Measurements from ENCODE around the gene ATP4B. TPM values are rescaled to one million over a fixed set of nuclear protein-coding genes. Genes with fewer than 3 reads are reported as not detected.

The ATP4B gene
- total RNA-seq = not detected in 2 replicates

- no peak for TF ChIP-seq CTCF (conservative IDR thresholded peaks at IDR 0.05; ENCODE audit: low read depth, low read length)
- DNase-seq (ENCODE audit: low read depth) = no peak
- H3K4me3 ChIP-seq (ENCODE audit: low read depth, low read length) = no peak within 1 kb of the TSS
These were observed at the start of gene ATP4B for GRCh38 chr13:113657851-113658741. TSS of gene ATP4B (minus strand) at chr13:113658198. CDS start at chr13:113658144, 54 bp downstream.

- TF ChIP-seq CTCF (conservative IDR thresholded peaks at IDR 0.05; ENCODE audit: low read depth, low read length) = no peak
- DNase-seq (ENCODE audit: low read depth) = no peak
- no peak overlapping the region for H3K4me3 ChIP-seq (ENCODE audit: low read depth, low read length)
These were observed 14.1 kb upstream of the ATP4B start for GRCh38 chr13:113672002-113672651.

- H3K4me3 ChIP-seq (ENCODE audit: low read depth, low read length) = no peak overlapping the region
- TF ChIP-seq CTCF (conservative IDR thresholded peaks at IDR 0.05; ENCODE audit: low read depth, low read length) = no peak
- DNase-seq (ENCODE audit: low read depth) = no peak
These were observed 13.3 kb upstream of the ATP4B start for GRCh38 chr13:113671066-113672001.

GRCh38 chr13:113670541-113670940 lies 12.5 kb upstream of the ATP4B start:
- no peak for DNase-seq (ENCODE audit: low read depth)
- no peak overlapping the region for H3K4me3 ChIP-seq (ENCODE audit: low read depth, low read length)
- TF ChIP-seq CTCF (conservative IDR thresholded peaks at IDR 0.05; ENCODE audit: low read depth, low read length) = no peak

GRCh38 chr13:113669755-113670341 lies 11.8 kb upstream of the ATP4B start:
- no peak for DNase-seq (ENCODE audit: low read depth)
- no peak for TF ChIP-seq CTCF (conservative IDR thresholded peaks at IDR 0.05; ENCODE audit: low read depth, low read length)
- no peak overlapping the region for H3K4me3 ChIP-seq (ENCODE audit: low read depth, low read length)

GRCh38 chr13:113669231-113669754 lies 11.3 kb upstream of the ATP4B start:
- TF ChIP-seq CTCF (conservative IDR thresholded peaks at IDR 0.05; ENCODE audit: low read depth, low read length) = no peak
- no peak for DNase-seq (ENCODE audit: low read depth)

More at GRCh38 chr13:113669231-113669754, 11.3 kb upstream of the ATP4B start:
- H3K4me3 ChIP-seq (ENCODE audit: low read depth, low read length) = no peak overlapping the region

Data from epithelial cell of proximal tubule (primary cell).